Stimulated activated CD4-positive, alpha-beta T cell treated with anti-CD3 and anti-CD28 coated beads, Interleukin-2, amount 100 ng/mL, for 24 hours (primary cell): ENCODE data around the gene NDST1.

ENCODE experiments used
- DNase-seq, 2 donors: peaks; one replicate each; pipeline ENCODE4 v3.0.0-alpha.2; 2020

Gene NDST1

GRCh38 chr5:150573867-150574817 lies 66.2 kb downstream of the NDST1 start:
- DNase-seq: no peak

GRCh38 chr5:150574818-150575547 lies 67.1 kb downstream of the NDST1 start:
- DNase-seq: no peak

GRCh38 chr5:150575745-150576448 lies 68.0 kb downstream of the NDST1 start:
- no peak for DNase-seq

- no peak for DNase-seq
Measured at GRCh38 chr5:150576449-150576949, 68.6 kb downstream of the NDST1 start.

GRCh38 chr5:150577378-150578139 lies 69.6 kb downstream of the NDST1 start:
- DNase-seq: no peak

- no peak for DNase-seq
Measured at GRCh38 chr5:150578781-150579461, 71.0 kb downstream of the NDST1 start.

GRCh38 chr5:150579462-150580400 lies 71.8 kb downstream of the NDST1 start:
- no peak for DNase-seq

- DNase-seq: no peak
Measured at GRCh38 chr5:150580917-150581316, 73.0 kb downstream of the NDST1 start.

- no peak for DNase-seq
Measured at GRCh38 chr5:150582241-150583109, 74.5 kb downstream of the NDST1 start.

- no peak for DNase-seq
Measured at GRCh38 chr5:150583541-150584225, 75.8 kb downstream of the NDST1 start.

GRCh38 chr5:150584556-150585335 lies 76.8 kb downstream of the NDST1 start:
- DNase-seq: no peak

GRCh38 chr5:150585781-150586341 lies 77.9 kb downstream of the NDST1 start:
- no peak for DNase-seq

- DNase-seq: no peak
Measured at GRCh38 chr5:150587016-150587415, 79.1 kb downstream of the NDST1 start.

GRCh38 chr5:150587856-150588595 lies 80.1 kb downstream of the NDST1 start:
- DNase-seq: no peak

GRCh38 chr5:150588596-150588890 lies 80.6 kb downstream of the NDST1 start:
- DNase-seq: no peak

- DNase-seq: no peak
Measured at GRCh38 chr5:150589862-150590601, 82.1 kb downstream of the NDST1 start.
